GM12874 (cell line): ENCODE data around the gene UBE2L6.

Source experiments
- CTCF ChIP-seq: IDR thresholded peaks from 2 replicates; pipeline ENCODE4 v1.5.1; 2011; ENCODE audit warnings: low read depth, mild to moderate bottlenecking, control low read depth, low read length, moderate library complexity; ENCODE audit not compliant: insufficient read depth

Gene UBE2L6

GRCh38 chr11:57527056-57527631, 40.3 kb downstream of the UBE2L6 start:
- TF ChIP-seq CTCF, result peak; percentile 80

- no peak for TF ChIP-seq CTCF
Observed at GRCh38 chr11:57523419-57523818, 44.1 kb downstream of the UBE2L6 start.

DNA sequence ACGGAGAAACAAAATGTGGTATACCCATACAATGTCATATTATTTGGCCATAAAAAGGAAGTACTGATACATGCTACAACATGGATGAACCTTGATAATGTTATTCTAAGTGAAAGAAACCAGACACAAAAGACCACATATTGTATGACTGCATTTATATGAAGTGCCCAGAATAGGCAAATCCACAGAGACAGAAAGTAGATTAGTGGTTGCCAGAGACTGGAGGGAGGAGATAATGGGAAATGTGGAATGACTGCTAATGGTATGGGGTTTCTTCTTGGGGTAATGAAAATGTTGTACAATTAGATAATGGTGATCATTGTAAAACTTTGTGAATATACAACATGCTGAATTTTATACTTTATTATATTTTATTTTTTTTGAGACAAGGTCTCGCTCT, 46.4 kb downstream of the UBE2L6 start:
- TF ChIP-seq CTCF, result no peak

GRCh38 chr11:57516061-57516443, 51.4 kb downstream of the UBE2L6 start:
- TF ChIP-seq CTCF, result no peak

GRCh38 chr11:57515332-57516060, 52.0 kb downstream of the UBE2L6 start, which contains the start of gene SLC43A1:
Gene SLC43A1, minus strand, starts transcription at chr11:57515702. Its CDS starts 1,591 bp downstream, at chr11:57514111.
- no peak for TF ChIP-seq CTCF

DNA sequence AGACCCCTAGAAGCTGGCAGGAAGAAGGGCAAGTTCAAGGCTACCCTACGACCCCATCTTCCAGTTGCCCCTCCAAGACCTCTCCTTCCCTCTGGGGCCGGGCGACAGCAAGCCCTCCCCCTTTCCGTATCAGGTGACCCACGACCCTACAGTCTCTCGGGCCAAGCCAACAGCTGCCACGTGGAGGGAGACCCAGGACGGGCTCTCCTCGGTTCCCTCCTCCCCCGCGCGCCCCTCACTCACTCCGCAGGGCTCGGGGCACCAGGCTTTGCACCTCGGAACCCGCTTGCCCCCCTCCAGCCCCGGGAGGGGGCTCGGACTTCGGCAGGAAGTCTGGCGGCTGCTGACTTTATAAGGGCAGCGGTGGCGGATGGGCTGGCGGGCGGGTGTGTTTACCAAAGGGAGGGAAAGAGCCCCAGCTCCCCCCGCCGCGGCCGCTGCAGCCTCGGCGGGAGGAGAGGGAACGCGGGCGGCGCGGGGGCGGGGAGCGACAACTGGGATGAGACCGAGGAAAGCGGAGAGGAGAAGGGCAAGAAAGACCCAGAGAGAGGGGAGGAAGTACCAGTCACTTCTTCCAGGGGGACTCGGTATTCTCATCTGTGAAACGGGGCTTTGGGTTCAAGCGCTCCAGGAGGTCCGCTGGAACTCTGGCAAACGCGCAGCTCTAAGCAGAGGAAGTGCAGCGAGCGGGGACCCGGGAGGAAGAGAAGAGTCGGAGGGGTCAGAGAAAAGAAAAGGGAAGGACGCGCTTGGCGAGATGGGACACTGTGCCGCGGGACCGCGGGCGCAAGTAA, 52.7 kb downstream of the UBE2L6 start:
- no peak for TF ChIP-seq CTCF

GRCh38 chr11:57513911-57514537, 53.4 kb downstream of the UBE2L6 start:
- no peak for TF ChIP-seq CTCF
